SU-DHL-6 (cell line): ENCODE data around the gene CLCNKA.

ENCODE experiments used
- H2AFZ ChIP-seq: fragments of 200-600 bp; sonication (generic); 2 replicates; pipeline ENCODE4 v1.6.1; 2014; ENCODE audit warnings: low read depth, mild to moderate bottlenecking, moderate library complexity, mixed read lengths, antibody characterized with exemption, low read length; ENCODE audit not compliant: severe bottlenecking
- H3F3A ChIP-seq: fragments of 200-600 bp; shearing (Covaris generic); 2 replicates; pipeline ENCODE4 v1.6.0; 2016; ENCODE audit warnings: antibody characterized with exemption, mild to moderate bottlenecking; ENCODE audit not compliant: insufficient read depth
- H3K27ac ChIP-seq: fragments of 200-600 bp; sonication (generic); 2 replicates; pipeline ENCODE4 v1.5.1; 2016; ENCODE audit warnings: low read depth, mild to moderate bottlenecking, low read length, moderate library complexity, mixed read lengths
- H3K27me3 ChIP-seq: fragments of 200-600 bp; sonication (generic), shearing (Covaris generic); 2 replicates; pipeline ENCODE4 v1.6.0; 2014; ENCODE audit warnings: mild to moderate bottlenecking, low read length
- H3K36me3 ChIP-seq: fragments of 200-600 bp; sonication (generic); 2 replicates; pipeline ENCODE4 v1.6.1; 2014; ENCODE audit warnings: mild to moderate bottlenecking, low read length, mixed read lengths
- H3K4me2 ChIP-seq: fragments of 300-600, 200-600 bp; shearing (Covaris generic), sonication (generic); 2 replicates; pipeline ENCODE4 v1.6.0; 2014; ENCODE audit warnings: low read length, low read depth, mild to moderate bottlenecking; ENCODE audit not compliant: poor library complexity, severe bottlenecking
- H3K4me3 ChIP-seq: fragments of 200-600 bp; sonication (generic); 2 replicates; pipeline ENCODE4 v1.5.1; 2014; ENCODE audit warnings: antibody characterized with exemption, low read length, mild to moderate bottlenecking, mixed read lengths; ENCODE audit not compliant: insufficient read depth, poor library complexity, severe bottlenecking
- H3K79me2 ChIP-seq: fragments of 200-600 bp; sonication (generic); 2 replicates; pipeline ENCODE4 v1.6.1; 2014; ENCODE audit warnings: mild to moderate bottlenecking, low read length, moderate library complexity; ENCODE audit not compliant: insufficient read depth
- H3K9ac ChIP-seq: fragments of 200-600 bp; sonication (generic); 2 replicates; pipeline ENCODE4 v1.7.0; 2014; ENCODE audit warnings: mild to moderate bottlenecking, low read length
- H3K9me2 ChIP-seq: fragments of 200-600 bp; sonication (generic); replicated peaks from 2 replicates; pipeline ENCODE4 v1.6.1; 2014; ENCODE audit warnings: low read length; ENCODE audit not compliant: insufficient read depth
- H3K9me3 ChIP-seq: fragments of 200-600 bp; sonication (generic); 2 replicates; pipeline ENCODE4 v1.6.1; 2014; ENCODE audit warnings: low read length, mixed read lengths; ENCODE audit not compliant: insufficient read depth
- H4K20me1 ChIP-seq: fragments of 200-600 bp; sonication (generic); 2 replicates; pipeline ENCODE4 v1.6.1; 2014; ENCODE audit warnings: low read depth, mild to moderate bottlenecking, antibody characterized with exemption, low read length, moderate library complexity, mixed read lengths
- EZH2phosphoT487 ChIP-seq: fragments of 200-600 bp; sonication (generic), shearing (Covaris generic); conservative IDR thresholded peaks from 2 replicates; pipeline ENCODE4 v1.6.1; 2018; ENCODE audit warnings: mild to moderate bottlenecking, antibody characterized with exemption, low read length, moderate library complexity, mixed read lengths
- TF ChIP-seq, protein P1 (sequence below): fragments of 200-600 bp; sonication (generic); IDR thresholded peaks from one replicate; pipeline ENCODE4 v1.5.1; 2017; ENCODE audit warnings: antibody characterized with exemption, mild to moderate bottlenecking, low read length, moderate library complexity; ENCODE audit not compliant: insufficient read depth, poor library complexity, severe bottlenecking

CLCNKA gene

DNA sequence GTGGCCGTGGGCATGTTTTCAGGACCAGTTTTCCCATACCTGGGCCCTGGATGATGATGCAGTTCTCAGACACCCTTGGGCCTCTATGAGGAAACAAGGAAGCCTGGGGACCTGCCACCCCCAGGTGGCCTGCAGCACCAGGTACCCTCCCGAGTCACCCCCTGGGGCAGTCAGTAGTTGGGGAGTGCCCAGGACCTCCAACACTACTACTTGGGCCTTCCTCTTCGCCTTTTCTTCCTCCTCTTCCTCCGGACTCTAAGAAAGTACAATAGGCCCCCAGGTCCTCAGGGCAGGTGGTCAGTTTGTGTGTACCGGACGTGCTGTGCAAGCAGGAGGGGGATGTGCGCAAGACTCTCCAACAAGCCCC is 29.7 kb upstream of the CLCNKA start:
- no peaks in the 10 kb centered on the region for H3K36me3 ChIP-seq
- H3K27ac ChIP-seq = no peak overlapping the region
- H3K4me3 ChIP-seq = no peak overlapping the region
- no peaks in the 10 kb centered on the region for H3K9me3 ChIP-seq
- no peak overlapping the region for H2AFZ ChIP-seq
- H4K20me1 ChIP-seq = no peaks in the 10 kb centered on the region
- H3K4me2 ChIP-seq = no peak overlapping the region
- TF ChIP-seq, protein P1, sequence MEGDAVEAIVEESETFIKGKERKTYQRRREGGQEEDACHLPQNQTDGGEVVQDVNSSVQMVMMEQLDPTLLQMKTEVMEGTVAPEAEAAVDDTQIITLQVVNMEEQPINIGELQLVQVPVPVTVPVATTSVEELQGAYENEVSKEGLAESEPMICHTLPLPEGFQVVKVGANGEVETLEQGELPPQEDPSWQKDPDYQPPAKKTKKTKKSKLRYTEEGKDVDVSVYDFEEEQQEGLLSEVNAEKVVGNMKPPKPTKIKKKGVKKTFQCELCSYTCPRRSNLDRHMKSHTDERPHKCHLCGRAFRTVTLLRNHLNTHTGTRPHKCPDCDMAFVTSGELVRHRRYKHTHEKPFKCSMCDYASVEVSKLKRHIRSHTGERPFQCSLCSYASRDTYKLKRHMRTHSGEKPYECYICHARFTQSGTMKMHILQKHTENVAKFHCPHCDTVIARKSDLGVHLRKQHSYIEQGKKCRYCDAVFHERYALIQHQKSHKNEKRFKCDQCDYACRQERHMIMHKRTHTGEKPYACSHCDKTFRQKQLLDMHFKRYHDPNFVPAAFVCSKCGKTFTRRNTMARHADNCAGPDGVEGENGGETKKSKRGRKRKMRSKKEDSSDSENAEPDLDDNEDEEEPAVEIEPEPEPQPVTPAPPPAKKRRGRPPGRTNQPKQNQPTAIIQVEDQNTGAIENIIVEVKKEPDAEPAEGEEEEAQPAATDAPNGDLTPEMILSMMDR = no peak
- TF ChIP-seq EZH2phosphoT487 = no peak
- no peak overlapping the region for H3K9ac ChIP-seq
- no peaks in the 10 kb centered on the region for H3K79me2 ChIP-seq
- H3F3A ChIP-seq = no peaks in the 10 kb centered on the region
- no peaks in the 10 kb centered on the region for H3K27me3 ChIP-seq
- H3K9me2 ChIP-seq = no peaks in the 10 kb centered on the region

DNA sequence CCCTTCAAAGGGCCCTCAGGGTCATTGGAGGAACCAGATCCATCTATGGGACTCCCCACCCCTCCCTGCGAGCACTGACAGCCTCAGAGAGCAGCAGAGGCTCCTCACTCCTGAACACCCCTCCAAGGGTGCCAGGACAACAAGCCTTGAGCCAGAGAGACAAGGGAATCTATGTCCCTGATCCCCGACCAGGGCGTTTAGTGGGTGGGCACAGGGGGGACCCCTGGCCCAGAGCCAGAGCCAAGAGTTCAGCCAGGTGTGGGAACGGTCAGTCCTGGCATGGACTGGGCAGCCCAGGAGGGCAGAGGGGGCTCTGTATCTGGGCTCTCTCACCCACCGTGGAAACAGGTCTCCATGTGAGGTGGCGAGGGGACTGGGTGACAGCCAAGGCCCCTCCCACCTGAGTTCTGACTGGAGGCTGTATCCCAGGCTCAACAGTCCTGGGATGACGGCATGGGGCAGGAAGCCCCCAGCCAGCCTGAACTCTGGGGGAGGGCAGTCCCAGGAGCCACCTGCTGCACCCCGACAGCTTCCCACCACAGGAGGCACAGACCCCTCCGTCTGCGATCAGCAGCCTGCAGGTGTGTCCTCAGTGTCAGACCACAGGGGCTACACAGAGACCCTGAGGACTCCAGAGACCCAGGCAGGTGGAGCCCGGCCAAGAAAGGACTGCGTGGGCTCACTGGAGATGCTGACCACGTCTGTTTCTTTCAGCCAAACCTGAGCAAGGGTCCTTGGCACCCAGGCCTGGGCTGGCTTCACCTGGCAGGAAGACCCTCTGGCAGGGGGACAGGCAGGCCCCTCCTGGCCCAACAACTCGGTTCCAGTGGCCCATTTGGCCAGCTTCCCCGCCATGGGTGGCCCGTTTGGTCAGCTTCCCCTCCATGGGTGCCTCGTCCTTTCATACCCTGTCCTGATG is 29.0 kb upstream of the CLCNKA start:
- H3K27me3 ChIP-seq = no peaks in the 10 kb centered on the region
- TF ChIP-seq EZH2phosphoT487 = no peak
- TF ChIP-seq, protein P1 = no peak
- no peaks in the 10 kb centered on the region for H3K79me2 ChIP-seq
- H2AFZ ChIP-seq = no peak overlapping the region
- no peak overlapping the region for H3K4me3 ChIP-seq
- no peaks in the 10 kb centered on the region for H4K20me1 ChIP-seq
- no peaks in the 10 kb centered on the region for H3F3A ChIP-seq
- H3K4me2 ChIP-seq = no peak overlapping the region
- no peak overlapping the region for H3K9ac ChIP-seq
- H3K9me3 ChIP-seq = no peaks in the 10 kb centered on the region
- no peaks in the 10 kb centered on the region for H3K36me3 ChIP-seq
- H3K9me2 ChIP-seq = no peaks in the 10 kb centered on the region
- H3K27ac ChIP-seq = no peak overlapping the region

DNA sequence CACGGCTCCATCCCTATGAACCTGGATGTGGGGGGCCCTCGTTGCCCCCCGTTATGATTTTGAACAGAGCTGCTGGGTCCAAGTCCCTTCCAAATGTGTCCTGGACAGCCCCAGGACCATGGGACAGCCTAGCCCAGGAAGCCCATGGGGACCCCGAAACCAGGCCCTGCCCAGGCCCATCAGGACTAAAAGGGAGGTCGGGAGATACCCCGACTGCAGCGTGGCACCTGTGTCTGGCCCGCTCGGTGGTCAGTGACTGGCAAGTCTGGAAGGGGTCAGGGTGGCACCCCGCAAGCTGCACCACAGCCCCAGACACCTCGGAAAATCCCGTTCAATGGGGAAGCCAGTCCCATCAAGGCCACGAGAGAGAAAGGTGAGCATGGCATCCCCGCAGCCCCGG is 28.2 kb upstream of the CLCNKA start:
- TF ChIP-seq EZH2phosphoT487 = no peak
- Histone ChIP-seq H3K4me2 (no peak overlapping the region), H3K9me3 (no peaks in the 10 kb centered on the region), H3K4me3 (no peak overlapping the region), H2AFZ (no peak overlapping the region), H3K9ac (no peak overlapping the region), H4K20me1 (no peaks in the 10 kb centered on the region), H3K27me3 (no peaks in the 10 kb centered on the region), H3K36me3 (no peaks in the 10 kb centered on the region), H3K79me2 (no peaks in the 10 kb centered on the region), H3K27ac (no peak overlapping the region), H3K9me2 (no peaks in the 10 kb centered on the region), H3F3A (no peaks in the 10 kb centered on the region)

DNA sequence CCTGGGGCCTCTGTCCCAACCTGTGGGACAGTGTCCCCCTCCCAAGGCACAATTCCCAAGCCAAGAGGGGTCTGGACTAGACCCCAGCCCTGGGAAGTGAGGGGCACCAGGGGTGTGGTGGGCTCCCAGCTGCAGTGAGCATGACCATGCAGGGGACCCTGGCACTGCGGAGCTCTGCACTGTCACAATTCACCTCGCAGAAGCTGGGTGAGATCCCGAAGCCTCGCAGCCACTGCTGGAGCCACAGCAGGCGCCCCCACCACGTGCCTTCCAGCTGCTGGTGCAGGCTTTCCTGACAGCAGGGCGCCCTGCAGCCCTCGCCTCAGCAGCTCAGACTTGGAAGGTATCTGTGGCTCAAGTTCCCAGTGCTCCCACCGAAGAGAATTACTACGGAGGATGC is 27.8 kb upstream of the CLCNKA start:
- no peak overlapping the region for H3K4me2 ChIP-seq
- no peaks in the 10 kb centered on the region for H4K20me1 ChIP-seq
- no peaks in the 10 kb centered on the region for H3F3A ChIP-seq
- H3K27ac ChIP-seq = no peak overlapping the region
- H3K36me3 ChIP-seq = no peaks in the 10 kb centered on the region
- no peaks in the 10 kb centered on the region for H3K27me3 ChIP-seq
- H3K4me3 ChIP-seq = no peak overlapping the region
- H3K79me2 ChIP-seq = no peaks in the 10 kb centered on the region
- H2AFZ ChIP-seq = no peak overlapping the region
- H3K9me2 ChIP-seq = no peaks in the 10 kb centered on the region
- no peak overlapping the region for H3K9ac ChIP-seq
- TF ChIP-seq EZH2phosphoT487 = no peak
- TF ChIP-seq, protein P1 = no peak
- H3K9me3 ChIP-seq = no peaks in the 10 kb centered on the region
